ENCODE data around the gene RELN. TPM values are rescaled to one million over a fixed set of nuclear protein-coding genes. Genes with fewer than 3 reads are reported as not detected.
A peak's percentile ranks its signal among the peaks of the same experiment; 100 is the strongest.

Gene RELN
- total RNA-seq, 1 experiment from 2014 or later = 0.31 TPM

GRCh38 chr7:103524042-103524907 lies 465.2 kb downstream of the RELN start:
- Mint-ChIP-seq H3K9me3 (ENCODE audit: low read depth, unreplicated experiment) (no peaks in the 10 kb centered on the region), H3K36me3 (ENCODE audit: insufficient read depth, unreplicated experiment) (no peaks in the 10 kb centered on the region), H3K4me3 (ENCODE audit: low read depth, unreplicated experiment) (no peak overlapping the region), H3K4me1 (ENCODE audit: low read depth, unreplicated experiment) (no peaks in the 10 kb centered on the region), H3K27ac (ENCODE audit: unreplicated experiment) (no peak overlapping the region), H3K27me3 (ENCODE audit: unreplicated experiment) (no peaks in the 10 kb centered on the region)
- TF ChIP-seq CTCF (IDR thresholded peaks at IDR 0.05; ENCODE audit: unreplicated experiment) = peak; percentile 21
- BruUV-seq (replicated peaks) = no TSS peak
- intact Hi-C loops (cut with micrococcal nuclease; ENCODE audit: unreplicated experiment) = loop anchor here (2.0 to 5.0 kb wide), 2 partner anchors 77 to 637 kb away; partner anchors contain the start of gene SLC26A5
- CTCF ChIA-PET = interaction anchor here (0.6 kb wide), 1 partner anchor 231 kb away, joined by 3 read pairs; no protein-coding TSS in a partner anchor
- DNase-seq = no peak

GRCh38 chr7:103521937-103522336 lies 467.5 kb downstream of the RELN start:
- Mint-ChIP-seq H3K4me1 (ENCODE audit: low read depth, unreplicated experiment) (no peaks in the 10 kb centered on the region), H3K36me3 (ENCODE audit: insufficient read depth, unreplicated experiment) (no peaks in the 10 kb centered on the region), H3K27me3 (ENCODE audit: unreplicated experiment) (peaks cover 12% of the 10 kb centered on the region), H3K27ac (ENCODE audit: unreplicated experiment) (no peak overlapping the region), H3K9me3 (ENCODE audit: low read depth, unreplicated experiment) (no peaks in the 10 kb centered on the region), H3K4me3 (ENCODE audit: low read depth, unreplicated experiment) (no peak overlapping the region)
- no peak for TF ChIP-seq CTCF (IDR thresholded peaks at IDR 0.05; ENCODE audit: unreplicated experiment)
- CTCF ChIA-PET = no interaction called here
- intact Hi-C loops (cut with micrococcal nuclease; ENCODE audit: unreplicated experiment) = loop anchor here (5.0 kb wide), 1 partner anchor 75 kb away; the partner anchor contains the start of gene SLC26A5
- no peak for DNase-seq
- no TSS peak for BruUV-seq (replicated peaks)

GRCh38 chr7:103504505-103505135 lies 484.8 kb downstream of the RELN start:
- H3K9me3 Mint-ChIP-seq (ENCODE audit: low read depth, unreplicated experiment) = no peaks in the 10 kb centered on the region
- intact Hi-C loops (cut with micrococcal nuclease; ENCODE audit: unreplicated experiment) = no loop called here
- no peak for TF ChIP-seq CTCF (IDR thresholded peaks at IDR 0.05; ENCODE audit: unreplicated experiment)
- H3K27ac Mint-ChIP-seq (ENCODE audit: unreplicated experiment) = no peak overlapping the region
- peaks cover 52% of the 10 kb centered on the region for H3K27me3 Mint-ChIP-seq (ENCODE audit: unreplicated experiment)
- no peaks in the 10 kb centered on the region for H3K4me1 Mint-ChIP-seq (ENCODE audit: low read depth, unreplicated experiment)
- DNase-seq = no peak
- H3K4me3 Mint-ChIP-seq (ENCODE audit: low read depth, unreplicated experiment) = no peak overlapping the region
- no peaks in the 10 kb centered on the region for H3K36me3 Mint-ChIP-seq (ENCODE audit: insufficient read depth, unreplicated experiment)
- CTCF ChIA-PET = interaction anchor here (0.6 kb wide), 1 partner anchor 535 kb away, joined by 3 read pairs; no protein-coding TSS in a partner anchor
- BruUV-seq (replicated peaks) = no TSS peak

GRCh38 chr7:103501206-103501605 lies 488.3 kb downstream of the RELN start:
- Mint-ChIP-seq H3K27ac (ENCODE audit: unreplicated experiment) (no peak overlapping the region), H3K36me3 (ENCODE audit: insufficient read depth, unreplicated experiment) (no peaks in the 10 kb centered on the region), H3K4me1 (ENCODE audit: low read depth, unreplicated experiment) (no peaks in the 10 kb centered on the region), H3K9me3 (ENCODE audit: low read depth, unreplicated experiment) (no peaks in the 10 kb centered on the region), H3K27me3 (ENCODE audit: unreplicated experiment) (peaks cover 19% of the 10 kb centered on the region), H3K4me3 (ENCODE audit: low read depth, unreplicated experiment) (no peak overlapping the region)
- DNase-seq = no peak
- intact Hi-C loops (cut with micrococcal nuclease; ENCODE audit: unreplicated experiment) = no loop called here
- CTCF ChIA-PET = no interaction called here
- TF ChIP-seq CTCF (IDR thresholded peaks at IDR 0.05; ENCODE audit: unreplicated experiment) = no peak
- no TSS peak for BruUV-seq (replicated peaks)

Measured in Calu3 (cell line).